Keratinocyte (primary cell): ENCODE data around the gene KRTAP5-3. TPM values are rescaled to one million over a fixed set of nuclear protein-coding genes. Genes with fewer than 3 reads are reported as not detected.

Experiments used
- DNase-seq: peaks from one replicate; pipeline ENCODE4 v3.0.0-alpha.2; 2011; ENCODE audit warnings: low read depth, missing footprints, low spot score
- FAIRE-seq: peaks from 2 replicates; lab custom pipeline; 2011; peaks lifted over from hg19 to GRCh38; lab: Jason Lieb, UNC
- H2AFZ ChIP-seq: 2 replicates; pipeline ENCODE4 v1.6.0; 2012; ENCODE audit warnings: low read length, control low read depth, inconsistent platforms; ENCODE audit not compliant: control insufficient read depth
- H3K27ac ChIP-seq: 2 replicates; pipeline ENCODE4 v1.5.1; 2011; ENCODE audit warnings: low read length; ENCODE audit not compliant: control insufficient read depth, insufficient read depth
- H3K27me3 ChIP-seq: 3 replicates; pipeline ENCODE4 v1.6.0; 2011; ENCODE audit warnings: low read length; ENCODE audit not compliant: control insufficient read depth, insufficient read depth; ENCODE audit errors: extremely low read depth
- H3K36me3 ChIP-seq, 2 experiments: 2 replicates in 1 of 2; 3 replicates in 1 of 2; pipeline ENCODE4 v1.5.1; 2011; ENCODE audit warnings: low read length in 2 of 2, mild to moderate bottlenecking in 1 of 2; ENCODE audit not compliant: control insufficient read depth in 2 of 2, insufficient read depth in 2 of 2; ENCODE audit errors: extremely low read depth in 1 of 2
- H3K4me1 ChIP-seq: 3 replicates; pipeline ENCODE4 v1.5.1; 2011; ENCODE audit warnings: low read length; ENCODE audit not compliant: control insufficient read depth, insufficient read depth; ENCODE audit errors: extremely low read depth
- H3K4me2 ChIP-seq: 3 replicates; pipeline ENCODE4 v1.6.0; 2011; ENCODE audit warnings: low read depth, low read length; ENCODE audit not compliant: control insufficient read depth, insufficient read depth; ENCODE audit errors: extremely low read depth
- H3K4me3 ChIP-seq, 3 experiments: fragments of 200-600 bp in 1 of 3; sonication (generic) in 1 of 3; 2 replicates in 2 of 3; 3 replicates in 1 of 3; pipeline ENCODE4 v1.5.1; 2011 to 2016; ENCODE audit warnings: low read length in 3 of 3, mild to moderate bottlenecking in 3 of 3, control low read depth in 2 of 3, inconsistent platforms in 1 of 3, low read depth in 1 of 3, mixed read lengths in 1 of 3, mixed run types in 1 of 3, moderate library complexity in 1 of 3; ENCODE audit not compliant: control insufficient read depth in 2 of 3, insufficient read depth in 2 of 3; ENCODE audit errors: extremely low read depth in 1 of 3
- H3K79me2 ChIP-seq: 2 replicates; pipeline ENCODE4 v1.6.0; 2012; ENCODE audit warnings: low read length; ENCODE audit not compliant: control insufficient read depth, insufficient read depth
- H3K9ac ChIP-seq: 3 replicates; pipeline ENCODE4 v1.6.0; 2011; ENCODE audit warnings: low read length; ENCODE audit not compliant: control insufficient read depth, insufficient read depth; ENCODE audit errors: extremely low read depth
- H3K9me1 ChIP-seq: 3 replicates; pipeline ENCODE4 v1.6.0; 2011; ENCODE audit warnings: low read length; ENCODE audit not compliant: control insufficient read depth, insufficient read depth; ENCODE audit errors: extremely low read depth
- H3K9me3 ChIP-seq: 2 replicates; pipeline ENCODE4 v1.5.1; 2012; ENCODE audit warnings: low read depth, low read length; ENCODE audit not compliant: control insufficient read depth
- H4K20me1 ChIP-seq: 3 replicates; pipeline ENCODE4 v1.6.0; 2011; ENCODE audit warnings: low read length; ENCODE audit not compliant: control insufficient read depth, insufficient read depth; ENCODE audit errors: extremely low read depth
- CTCF ChIP-seq, 3 experiments: IDR thresholded peaks in 1 of 3; conservative IDR thresholded peaks in 1 of 3; optimal IDR thresholded peaks in 1 of 3; 2 replicates in 2 of 3; 3 replicates in 1 of 3; pipeline versions ENCODE3 to v1.5.1; 2011; ENCODE audit warnings: low read length in 3 of 3, mild to moderate bottlenecking in 3 of 3, moderate library complexity in 2 of 3, control low read depth in 1 of 3, inconsistent platforms in 1 of 3; ENCODE audit not compliant: insufficient read depth in 2 of 3; ENCODE audit errors: extremely low read depth in 1 of 3
- EZH2 ChIP-seq: IDR thresholded peaks from one replicate; pipeline ENCODE4 v1.6.1; 2012; ENCODE audit warnings: inconsistent platforms, mild to moderate bottlenecking, low read length, moderate library complexity
- dilution Hi-C: fragments of 300-500 bp; cut with MboI; formaldehyde crosslinking; loops from one replicate; pipeline ENCODE4 v1.7.0; 2020; ENCODE audit warnings: low sequenced_read_pairs; ENCODE audit not compliant: extremely low pct_ligation_motif_present
- polyA plus RNA-seq, 5 experiments: library from polyadenylated mRNA; depleted of rRNA in 3 of 5; stranded (reverse) in 3 of 5; stranded (forward) in 1 of 5; unstranded in 1 of 5; fragments of >200 nt; gene quantifications; 1 replicate in 1 of 5; 2 replicates in 3 of 5; 3 replicates in 1 of 5; pipeline versions ENCODE4 v1.2.1 to v1.2.3, GENCODE V29; 2011 to 2012; ENCODE audit warnings: missing spikeins in 2 of 5, low read depth in 1 of 5, low replicate concordance in 1 of 5

The KRTAP5-3 gene
- polyA plus RNA-seq, 1 donor (not counting 4 experiments of a cell fraction or from before 2014, with no cell fraction given): not detected

GRCh38 chr11:1624621-1625020 lies 16.4 kb upstream of the KRTAP5-3 start:
- TF ChIP-seq CTCF (optimal IDR thresholded peaks at IDR 0.05 in 1 of 3, IDR thresholded peaks at IDR 0.05 in 1 of 3, conservative IDR thresholded peaks at IDR 0.05 in 1 of 3; ENCODE audit: extremely low read depth in 1 of 3, insufficient read depth in 2 of 3, low read length in 3 of 3): no peak
- dilution Hi-C loops: no loop called here
- H3K9me1 ChIP-seq: no peaks in the 10 kb centered on the region
- H3K79me2 ChIP-seq: no peaks in the 10 kb centered on the region
- H3K36me3 ChIP-seq: no peaks in the 10 kb centered on the region
- DNase-seq (no peak), FAIRE-seq (no peak)
- no peaks in the 10 kb centered on the region for H4K20me1 ChIP-seq
- H3K4me1 ChIP-seq: no peaks in the 10 kb centered on the region
- no peak overlapping the region for H3K4me2 ChIP-seq
- H3K4me3 ChIP-seq: no peak overlapping the region
- no peak overlapping the region for H2AFZ ChIP-seq
- H3K27me3 ChIP-seq: peaks cover 12% of the 10 kb centered on the region
- no peak overlapping the region for H3K9ac ChIP-seq
- H3K27ac ChIP-seq: no peak overlapping the region
- no peaks in the 10 kb centered on the region for H3K9me3 ChIP-seq

GRCh38 chr11:1623716-1624115 lies 15.5 kb upstream of the KRTAP5-3 start:
- peaks cover 7% of the 10 kb centered on the region for H3K27me3 ChIP-seq
- no peak overlapping the region for H3K9ac ChIP-seq
- dilution Hi-C loops: no loop called here

More at GRCh38 chr11:1623716-1624115, 15.5 kb upstream of the KRTAP5-3 start:
- Histone ChIP-seq H2AFZ (no peak overlapping the region), H3K36me3 (no peaks in the 10 kb centered on the region), H3K27ac (no peak overlapping the region), H4K20me1 (no peaks in the 10 kb centered on the region), H3K9me3 (no peaks in the 10 kb centered on the region), H3K9me1 (no peaks in the 10 kb centered on the region), H3K4me2 (no peak overlapping the region), H3K79me2 (no peaks in the 10 kb centered on the region), H3K4me1 (no peaks in the 10 kb centered on the region), H3K4me3 (no peak overlapping the region)
- no peak for DNase-seq
- no peak for FAIRE-seq
- no peak for TF ChIP-seq CTCF (optimal IDR thresholded peaks at IDR 0.05 in 1 of 3, IDR thresholded peaks at IDR 0.05 in 1 of 3, conservative IDR thresholded peaks at IDR 0.05 in 1 of 3; ENCODE audit: extremely low read depth in 1 of 3, insufficient read depth in 2 of 3, low read length in 3 of 3)
- TF ChIP-seq EZH2: no peak
